ENCODE measurements around the gene USHBP1.
A peak's percentile ranks its signal among the peaks of the same experiment; 100 is the strongest.

USHBP1 gene

GRCh38 chr19:17210296-17210695 lies 54.2 kb downstream of the USHBP1 start:
- DNase-seq, result no peak

DNA sequence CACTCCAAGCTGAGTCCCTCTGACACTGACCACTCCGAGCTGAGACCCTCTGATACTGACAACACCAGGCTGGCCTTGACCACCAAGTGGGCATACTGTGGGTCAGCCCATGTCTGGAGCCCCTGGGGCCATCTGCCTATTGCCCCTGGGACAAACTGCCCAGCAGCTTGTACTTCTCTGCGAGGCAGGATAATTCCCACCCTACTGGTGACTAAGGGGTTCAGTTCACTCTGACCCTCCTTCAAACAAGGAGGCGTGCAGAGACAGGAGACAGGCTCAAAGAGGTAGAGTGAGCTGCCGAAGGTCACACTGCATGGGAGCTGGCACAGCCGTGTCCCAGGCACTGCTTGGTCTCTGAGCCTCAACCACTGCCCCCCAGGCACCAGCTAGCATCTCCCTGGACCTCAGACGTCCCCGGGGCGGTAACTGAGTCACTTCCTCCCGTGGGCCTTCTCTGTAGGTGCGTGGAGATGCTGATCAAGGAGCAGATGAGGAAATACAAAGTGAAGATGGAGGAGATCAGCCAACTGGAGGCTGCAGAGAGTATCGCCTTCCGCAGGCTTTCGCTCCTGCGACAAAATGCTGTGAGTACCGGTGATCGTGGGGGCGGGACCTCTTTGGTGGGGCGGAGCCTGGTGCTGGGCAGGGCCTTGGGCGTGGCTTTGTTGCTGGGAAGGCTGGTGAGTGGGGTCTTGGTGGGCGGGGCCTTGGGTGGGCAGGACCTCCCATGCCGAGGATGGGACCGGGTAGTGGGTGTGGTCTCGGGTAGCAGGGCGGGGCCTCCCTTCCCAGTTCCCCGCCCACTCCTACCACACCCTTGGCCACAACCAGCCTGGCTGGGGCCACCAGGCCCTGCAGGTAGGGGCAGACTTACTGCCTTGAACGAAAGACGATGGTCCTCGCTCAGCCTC lies 55.2 kb downstream of the USHBP1 start:
- peak in 1 of 3 experiments; percentile 12 for DNase-seq

GRCh38 chr19:17206736-17207581 lies 57.6 kb downstream of the USHBP1 start:
- DNase-seq, result no peak

DNA sequence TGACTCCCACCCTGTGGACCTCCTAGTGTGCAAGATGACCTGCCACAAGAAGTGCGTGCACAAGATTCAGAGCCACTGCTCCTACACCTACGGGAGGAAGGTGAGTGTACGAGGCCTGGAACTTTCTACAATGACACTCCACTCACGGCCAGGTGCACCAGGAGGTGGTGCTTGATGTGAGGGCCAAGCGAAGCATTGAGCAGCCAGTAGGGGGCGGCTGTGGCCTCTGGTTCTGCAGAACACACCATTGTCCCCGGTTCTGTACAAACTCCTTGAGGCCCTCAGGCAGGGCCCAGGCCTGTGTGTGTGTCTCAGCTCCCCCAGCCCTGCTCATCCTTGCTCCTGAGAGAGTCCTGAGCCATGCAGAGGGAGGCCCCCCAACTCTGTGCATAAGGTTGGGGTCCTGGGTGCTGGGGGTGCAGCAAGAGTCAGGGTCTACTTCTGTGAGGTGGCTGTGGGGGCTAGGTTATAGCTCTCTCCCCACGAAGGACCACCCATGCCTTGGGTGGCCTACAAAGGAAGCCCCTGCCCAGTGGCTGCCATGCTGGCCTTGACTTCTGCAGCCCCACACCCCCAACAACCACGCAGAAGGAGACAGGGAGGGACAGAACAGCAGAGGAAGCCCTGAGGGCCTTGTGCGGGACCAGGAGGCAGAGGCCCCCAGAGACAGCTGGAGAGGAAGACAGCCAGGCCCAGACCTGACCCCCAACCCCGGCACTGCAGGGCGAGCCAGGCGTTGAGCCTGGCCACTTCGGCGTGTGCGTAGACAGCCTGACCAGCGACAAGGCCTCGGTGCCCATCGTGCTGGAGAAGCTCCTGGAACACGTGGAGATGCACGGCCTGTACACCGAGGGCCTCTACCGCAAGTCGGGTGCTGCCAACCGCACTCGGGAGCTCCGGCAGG lies 59.1 kb downstream of the USHBP1 start:
- peak; percentile 16 to 47 (median 21) for DNase-seq

GRCh38 chr19:17202713-17203112 lies 61.8 kb downstream of the USHBP1 start:
- DNase-seq, result no peak

DNA sequence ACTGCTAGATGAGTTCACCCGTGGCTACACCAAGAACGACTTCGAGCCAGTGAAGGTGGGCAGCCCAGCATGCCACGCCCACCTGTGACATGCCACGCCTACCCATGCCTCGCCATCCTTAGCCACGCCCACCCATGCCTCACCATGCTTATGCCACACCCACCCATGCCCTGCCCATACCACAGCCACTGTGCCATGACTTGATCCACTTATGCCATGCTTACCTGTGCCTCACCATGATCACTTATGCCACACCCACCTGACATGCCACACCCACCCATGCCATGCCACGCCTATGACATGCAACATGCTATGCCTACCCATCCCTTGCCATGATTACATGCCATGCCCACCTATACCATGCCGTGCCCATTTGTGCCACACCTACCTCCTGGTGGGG lies 62.3 kb downstream of the USHBP1 start:
- DNase-seq, result no peak

GRCh38 chr19:17200408-17201079 lies 64.0 kb downstream of the USHBP1 start:
- DNase-seq, result no peak

Data from NCI-H1417 (cell line).